Stimulated activated CD8-positive, alpha-beta memory T cell treated with anti-CD3 and anti-CD28 coated beads, Interleukin-2, amount 100 ng/mL, for 1 hour (primary cell): ENCODE measurements around the gene ATP5F1A.

Experiments
- DNase-seq, 2 donors: peaks; one replicate each; pipeline ENCODE4 v3.0.0-alpha.2; 2020; ENCODE audit warnings: low read depth in 2 of 2

ATP5F1A gene

DNA sequence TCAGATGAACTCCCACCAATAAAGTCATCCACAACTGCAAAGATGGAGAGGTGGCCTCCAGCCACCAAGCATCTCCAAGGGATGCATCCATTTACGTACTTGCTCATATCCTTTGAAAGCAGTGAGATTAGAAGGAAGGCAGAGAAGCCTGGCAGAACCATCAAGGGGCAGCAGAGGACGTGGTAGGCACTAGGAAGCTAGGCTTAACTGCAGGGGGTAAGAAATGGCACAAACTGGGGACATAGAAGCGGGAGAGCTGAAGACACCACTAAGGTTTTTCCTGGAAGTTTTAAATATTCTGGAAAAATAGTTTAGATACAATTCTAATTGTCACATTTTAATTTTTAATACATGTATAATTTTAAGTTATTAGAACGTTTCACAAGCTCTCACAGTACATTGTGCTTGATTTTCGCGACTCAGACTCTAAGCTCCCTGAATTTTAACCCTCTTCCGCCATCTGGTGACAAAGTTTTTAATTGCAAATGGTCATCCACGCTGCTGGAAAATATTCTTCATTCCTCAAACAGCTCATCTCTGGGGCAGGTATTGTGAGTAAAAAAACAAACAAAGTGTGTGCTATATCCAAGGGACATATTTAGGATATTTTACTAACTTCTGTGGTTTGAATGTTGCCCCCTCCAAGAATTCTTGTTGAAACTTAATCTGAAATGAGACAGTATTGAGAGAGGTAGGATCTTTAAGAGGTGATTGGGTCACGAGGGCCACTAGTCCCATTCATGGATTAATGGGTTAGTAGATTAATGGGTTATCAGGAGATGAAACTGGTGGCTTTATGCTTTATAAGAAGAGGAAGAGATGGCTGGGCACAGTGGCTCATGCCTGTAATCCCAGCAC is 24.4 kb downstream of the ATP5F1A start:
- no peak for DNase-seq

GRCh38 chr18:46072959-46073358 is 25.1 kb downstream of the ATP5F1A start:
- no peak for DNase-seq

GRCh38 chr18:46072376-46072867 is 25.7 kb downstream of the ATP5F1A start:
- no peak for DNase-seq

- DNase-seq, result peak in 1 of 2 donors; percentile 52
Observed at GRCh38 chr18:46071653-46072375, 26.3 kb downstream of the ATP5F1A start, which contains the start of gene PSTPIP2. Gene PSTPIP2, minus strand, starts transcription at chr18:46072260. Its CDS starts 72 bp downstream, at chr18:46072188.

- no peak for DNase-seq
Observed at GRCh38 chr18:46070815-46071652, 27.1 kb downstream of the ATP5F1A start.

DNA sequence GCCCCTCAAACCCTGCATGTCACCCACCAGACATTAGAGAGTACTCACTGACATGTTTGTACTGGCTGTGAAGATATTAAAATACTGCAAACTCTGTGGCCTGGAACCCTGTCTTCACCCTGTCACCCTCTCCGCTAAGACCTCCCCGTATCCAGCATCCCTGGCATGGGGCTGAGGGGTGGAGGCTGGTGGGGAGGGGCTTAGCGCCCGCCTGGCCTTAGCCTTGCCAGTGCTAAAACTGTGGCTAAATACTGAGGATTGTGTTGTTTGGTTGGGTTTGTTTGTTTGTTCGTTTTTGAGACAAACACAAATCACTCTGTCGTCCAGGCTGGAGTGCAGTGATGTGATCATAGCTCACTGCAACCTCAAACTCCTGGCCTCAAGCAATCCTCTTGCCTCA is 27.9 kb downstream of the ATP5F1A start:
- DNase-seq, result no peak

- no peak for DNase-seq
Observed at GRCh38 chr18:46069524-46069923, 28.6 kb downstream of the ATP5F1A start.

DNA sequence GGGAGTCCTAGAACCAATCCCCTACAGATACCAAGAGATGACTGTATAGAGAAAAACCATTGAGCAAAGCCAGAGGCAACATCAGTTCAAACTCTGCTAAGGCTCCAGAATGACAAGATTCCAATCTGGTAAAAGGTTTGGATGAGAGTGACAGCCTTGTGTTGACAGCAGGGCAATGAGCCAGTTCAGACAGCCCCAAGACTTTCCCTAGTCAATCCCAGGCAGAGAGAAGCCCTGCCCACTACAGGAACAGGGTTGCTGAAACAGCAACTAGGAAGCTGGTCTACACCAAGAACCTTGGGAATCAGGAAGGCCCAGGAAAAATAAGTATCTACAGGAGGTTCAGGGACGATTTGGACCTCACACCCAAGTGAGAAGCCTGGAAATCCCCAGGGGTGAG is 29.3 kb downstream of the ATP5F1A start:
- DNase-seq, result no peak

DNA sequence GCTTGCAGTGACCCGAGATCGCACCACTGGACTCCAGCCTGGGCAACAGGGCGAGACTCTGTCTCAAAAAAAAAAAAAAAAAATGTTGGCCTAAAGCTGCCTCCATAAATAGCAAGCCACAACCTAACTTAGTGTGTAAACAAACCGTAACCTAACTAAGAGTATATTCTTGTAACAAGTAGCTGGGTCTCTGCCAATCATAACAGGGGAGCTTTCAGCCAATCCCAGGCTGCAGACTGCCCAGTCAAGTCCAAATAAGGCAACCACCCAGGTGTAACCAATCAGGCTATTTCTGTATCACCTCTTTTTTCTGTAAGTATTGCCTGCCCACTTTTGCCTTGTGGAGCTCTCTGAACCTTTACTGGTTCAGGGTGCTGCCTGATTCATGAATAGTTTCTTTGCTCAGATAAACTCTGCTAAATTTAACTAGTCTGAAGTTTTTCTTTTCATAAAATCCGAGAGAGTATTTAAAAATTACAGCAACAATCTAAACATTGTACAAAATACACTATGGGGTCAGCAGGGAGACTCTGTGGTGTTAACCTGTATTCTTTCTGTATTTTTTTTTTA is 30.6 kb downstream of the ATP5F1A start:
- no peak for DNase-seq

- DNase-seq, result no peak
Observed at GRCh38 chr18:46062781-46063180, 35.3 kb downstream of the ATP5F1A start.

DNA sequence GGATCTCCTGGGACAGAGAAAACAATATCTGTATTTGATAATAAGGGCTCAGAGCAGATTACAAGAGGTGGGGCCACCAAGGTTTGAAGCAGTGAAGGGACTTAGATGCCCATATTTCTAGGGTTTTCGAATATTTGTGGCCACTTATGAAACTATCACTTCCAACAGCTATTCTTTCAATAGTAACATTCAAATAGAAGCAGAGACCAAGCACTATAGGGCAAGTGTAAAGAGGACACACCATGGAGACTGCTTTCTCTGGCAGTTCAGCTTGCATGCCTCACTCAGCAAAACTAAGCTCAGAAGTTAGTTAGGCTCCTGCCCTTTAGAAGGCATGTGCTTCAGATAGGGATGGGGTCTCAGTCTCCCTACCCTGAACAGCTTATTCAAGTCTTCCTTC is 36.3 kb downstream of the ATP5F1A start:
- no peak for DNase-seq

DNA sequence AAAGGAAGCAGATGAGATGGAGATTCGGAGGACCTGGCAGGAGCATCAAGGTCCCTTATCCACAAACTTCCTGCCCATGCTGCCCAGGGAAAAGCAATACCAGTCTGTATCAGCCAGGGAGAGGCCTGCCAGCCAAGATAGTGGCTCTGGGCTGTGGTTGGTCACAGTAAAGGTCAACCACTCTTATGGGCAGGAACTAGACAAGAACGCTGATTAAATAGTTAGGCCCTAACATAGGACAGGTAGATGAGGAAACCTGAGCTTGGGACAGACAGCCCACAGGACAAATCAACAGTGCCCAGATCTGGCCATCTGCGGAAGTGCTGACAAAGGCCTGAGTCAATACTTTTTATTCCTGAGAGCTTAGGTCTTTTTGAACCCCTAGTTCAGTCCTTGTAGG is 36.7 kb downstream of the ATP5F1A start:
- no peak for DNase-seq

DNA sequence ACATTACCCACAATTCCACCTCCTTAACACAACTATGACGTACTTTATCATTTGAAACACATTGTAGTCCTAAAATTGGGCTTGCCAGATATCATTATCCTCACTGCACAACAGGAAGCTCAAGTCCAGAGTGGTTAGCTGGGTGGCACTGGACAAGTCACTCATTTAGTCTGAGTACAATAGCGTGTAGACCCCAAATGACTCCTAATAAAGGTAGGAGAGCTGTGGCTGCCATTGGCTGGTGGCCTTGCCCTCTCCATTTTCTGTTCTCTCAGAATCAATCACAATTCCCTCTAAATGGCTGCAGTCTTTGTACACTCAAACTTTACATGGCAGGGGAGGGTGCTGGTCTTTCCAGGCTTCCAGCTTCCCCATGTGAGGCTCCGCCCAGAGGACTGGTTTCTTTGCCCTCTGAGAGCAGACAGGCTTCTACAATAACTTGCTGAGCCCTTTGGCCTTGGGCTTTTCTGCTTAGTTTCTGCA is 37.7 kb downstream of the ATP5F1A start:
- DNase-seq, result no peak

DNA sequence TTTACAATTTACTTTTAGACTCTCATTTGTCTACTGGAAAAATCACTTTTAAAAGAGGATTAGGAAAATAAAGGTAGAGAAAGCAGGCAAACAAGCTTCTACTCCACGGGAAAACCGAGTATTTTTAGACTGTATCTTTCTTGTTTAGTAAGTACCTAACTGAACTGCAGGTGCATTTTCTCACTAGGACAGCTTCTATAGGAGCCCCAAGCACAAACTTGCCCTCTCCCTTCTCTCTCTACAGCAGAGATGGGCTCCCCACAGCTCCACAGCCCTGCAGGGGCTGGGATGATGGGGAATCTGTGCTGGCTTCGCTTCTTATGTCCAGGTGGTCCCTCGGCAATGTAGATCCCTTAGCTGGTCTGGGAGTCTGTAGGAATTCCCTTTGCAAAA is 42.3 kb downstream of the ATP5F1A start:
- DNase-seq, result no peak

DNA sequence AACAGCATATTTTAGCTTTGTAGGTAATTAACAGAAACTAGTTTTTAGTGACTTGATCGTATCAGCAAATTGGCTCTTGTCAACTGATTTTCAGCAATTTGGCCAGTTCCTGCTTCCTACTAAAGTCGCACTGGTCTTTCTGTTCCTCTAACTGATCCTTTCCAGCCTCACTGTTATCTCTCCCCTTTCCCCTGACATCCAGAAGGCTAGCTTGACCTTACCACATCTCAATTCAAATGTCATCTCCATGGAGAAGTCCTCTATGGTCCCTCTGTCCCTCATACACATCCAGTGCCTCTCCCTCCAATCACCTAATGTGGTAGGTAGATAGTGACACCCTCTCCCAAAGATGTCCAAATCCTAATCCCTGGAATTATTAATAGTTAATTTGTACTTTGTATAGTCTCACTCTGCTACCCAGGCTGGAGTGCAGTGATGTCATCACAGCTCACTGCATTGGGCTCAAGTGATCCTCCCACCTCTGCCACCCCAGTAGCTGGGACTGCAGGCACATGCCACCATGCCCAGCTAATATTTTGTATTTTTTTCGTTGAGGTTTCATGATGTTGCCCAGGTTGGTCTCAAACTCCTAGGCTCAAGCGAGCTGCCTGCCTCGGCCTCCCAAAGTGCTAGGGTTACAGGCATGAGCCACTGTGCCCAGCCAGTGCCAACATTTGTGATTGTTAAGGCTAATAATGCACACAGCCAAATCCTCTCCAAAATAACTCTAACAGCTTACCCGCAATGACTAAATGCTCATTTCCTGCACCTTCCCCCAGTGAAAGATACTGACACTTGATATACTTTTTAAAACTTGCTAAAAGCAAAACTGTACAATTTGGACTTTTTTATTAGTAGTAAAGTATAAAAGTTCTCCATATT is 42.9 kb downstream of the ATP5F1A start:
- DNase-seq, result no peak

DNA sequence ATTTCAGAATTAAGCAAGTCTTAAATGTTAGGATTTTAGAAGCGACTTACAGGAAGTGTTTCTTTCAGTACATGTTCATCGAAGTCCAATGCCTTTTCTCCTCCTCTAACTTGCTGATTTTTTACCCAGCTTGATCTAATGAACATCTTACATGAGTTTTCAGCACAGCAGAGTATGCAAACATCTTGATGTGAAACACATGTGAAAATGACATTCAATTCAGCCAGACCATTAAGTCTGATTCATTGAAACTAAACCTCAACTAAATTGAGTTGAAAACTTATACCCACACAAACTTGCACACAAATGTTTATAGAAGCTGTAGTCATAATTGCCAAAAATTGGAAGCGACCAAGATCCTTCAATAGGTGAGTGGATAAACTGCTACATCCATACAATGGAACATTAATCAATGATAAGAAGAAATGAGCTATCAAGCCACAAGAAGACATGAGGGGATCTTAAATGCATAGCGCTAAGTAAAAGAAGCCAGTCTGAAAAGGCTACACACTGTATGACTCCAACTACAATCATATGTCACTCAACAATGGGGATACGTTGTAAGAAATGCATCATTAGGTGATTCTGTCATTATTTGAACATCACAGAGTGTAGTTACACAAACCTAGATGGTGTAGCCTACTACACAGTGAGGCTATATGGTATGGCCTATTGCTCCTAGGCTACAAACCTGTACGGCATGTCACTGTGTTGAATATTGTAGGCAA is 44.6 kb downstream of the ATP5F1A start:
- DNase-seq, result no peak

DNA sequence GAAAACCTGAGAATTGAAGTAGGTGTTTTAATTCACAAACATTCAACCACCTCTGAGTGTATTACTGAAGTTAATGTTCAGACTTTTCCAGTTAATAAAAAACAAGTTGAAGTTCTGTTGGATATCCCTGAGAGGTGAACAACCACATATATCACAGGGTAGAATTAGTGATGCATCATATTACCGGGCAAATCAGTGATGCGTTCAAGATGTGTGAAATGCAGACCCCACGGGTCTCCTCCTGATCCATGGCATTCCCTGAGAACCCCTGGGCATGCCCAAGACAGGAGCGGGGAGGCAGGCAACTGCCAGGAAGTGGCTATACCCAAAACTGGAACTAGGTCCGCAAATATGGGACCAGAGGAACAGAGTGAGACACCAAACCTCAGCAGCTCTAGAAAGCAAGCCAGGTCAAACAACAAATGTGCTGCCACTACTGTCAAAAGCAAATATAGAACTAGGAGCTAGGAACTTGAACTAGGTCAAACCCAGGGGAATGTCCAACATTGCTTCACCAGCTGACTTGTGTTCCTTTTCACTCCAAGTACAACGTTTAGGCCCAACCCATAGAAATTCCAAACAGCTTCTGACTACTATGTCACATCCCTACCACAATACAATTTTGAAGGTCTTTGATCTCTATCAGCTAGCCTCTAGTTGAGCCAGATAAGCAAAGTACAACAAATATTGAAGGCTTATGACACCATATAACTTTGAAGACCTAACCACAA is 46.2 kb downstream of the ATP5F1A start:
- DNase-seq, result no peak

DNA sequence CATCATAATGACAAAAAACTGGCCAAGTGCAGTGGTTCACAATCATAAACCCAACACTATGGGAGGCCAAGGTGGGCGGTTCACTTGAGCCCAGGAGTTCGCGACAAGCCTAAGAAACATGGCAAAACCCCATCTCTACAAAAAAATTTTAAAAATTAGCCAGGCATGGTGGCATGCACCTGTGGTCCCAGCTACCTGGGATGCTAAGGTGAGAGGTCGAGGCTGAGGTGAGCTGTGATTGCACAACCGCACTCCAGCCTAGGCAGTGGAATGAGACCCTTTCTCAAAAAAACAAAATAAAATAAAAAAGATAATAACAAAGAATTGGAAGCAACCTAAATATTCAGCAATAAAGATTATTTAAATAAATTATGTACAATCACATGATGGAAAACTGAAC is 47.8 kb downstream of the ATP5F1A start:
- no peak for DNase-seq

DNA sequence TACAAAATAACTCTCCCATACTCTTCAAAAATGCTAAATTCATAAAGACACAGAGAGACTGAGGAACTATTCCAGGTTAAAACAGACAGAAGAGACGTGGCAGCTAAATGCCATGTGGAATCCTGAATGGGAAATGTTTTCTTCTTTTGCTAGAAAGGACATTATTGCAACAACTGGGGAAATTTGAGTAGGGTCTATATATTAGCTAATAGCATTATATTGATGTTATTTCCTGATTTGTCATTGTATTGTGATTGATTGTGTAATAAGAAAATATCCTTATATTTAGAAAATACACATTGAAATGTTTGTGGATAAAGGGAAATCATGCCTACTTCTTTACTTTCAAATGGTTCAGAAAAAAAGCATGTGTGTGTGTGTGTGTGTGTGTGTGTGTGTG is 49.5 kb downstream of the ATP5F1A start:
- no peak for DNase-seq
